GM23338 (cell line): ENCODE results near the gene GFAP. TPM values are rescaled to one million over a fixed set of nuclear protein-coding genes. Genes with fewer than 3 reads are reported as not detected.

Experiments
- ATAC-seq: fragments of 200-7000 bp; cut with Tn5 transposase; 3 replicates; pipeline ENCODE4 v1.9.1; 2020
- DNase-seq: peaks from one replicate; pipeline ENCODE4 v3.0.0-alpha.2; 2015; ENCODE audit warnings: low spot score
- H2AFZ ChIP-seq: fragments of 200-600 bp; sonication (generic); 2 replicates; pipeline ENCODE4 v1.8.0; 2016; ENCODE audit warnings: antibody characterized with exemption, mild to moderate bottlenecking, moderate library complexity
- H3F3A ChIP-seq: fragments of 200-600 bp; sonication (generic); replicated peaks from 2 replicates; pipeline ENCODE4 v1.8.0; 2017; ENCODE audit warnings: antibody characterized with exemption, mixed run types, low read depth
- H3K27ac ChIP-seq: fragments of 200-600 bp; sonication (generic); 2 replicates; pipeline ENCODE4 v1.6.1; 2016; ENCODE audit warnings: low read depth
- H3K27me3 ChIP-seq: fragments of 200-600 bp; sonication (generic); 2 replicates; pipeline ENCODE4 v1.8.0; 2016; ENCODE audit warnings: mild to moderate bottlenecking, mixed run types, moderate library complexity; ENCODE audit not compliant: insufficient read depth
- H3K36me3 ChIP-seq: fragments of 200-600 bp; sonication (generic); 2 replicates; pipeline ENCODE4 v1.8.0; 2016; ENCODE audit warnings: mild to moderate bottlenecking; ENCODE audit not compliant: insufficient read depth
- H3K4me1 ChIP-seq: fragments of 200-600 bp; sonication (generic); 2 replicates; pipeline ENCODE4 v1.8.0; 2016; ENCODE audit warnings: mild to moderate bottlenecking, moderate library complexity; ENCODE audit not compliant: insufficient read depth
- H3K4me2 ChIP-seq: fragments of 200-600 bp; sonication (generic); 2 replicates; pipeline ENCODE4 v1.7.1; 2017; ENCODE audit warnings: mixed run types
- H3K4me3 ChIP-seq: fragments of 200-600 bp; sonication (generic); 2 replicates; pipeline ENCODE4 v1.6.1; 2016; ENCODE audit warnings: mixed run types
- H3K79me2 ChIP-seq: fragments of 200-600 bp; sonication (generic); replicated peaks from 2 replicates; pipeline ENCODE4 v1.8.0; 2017; ENCODE audit warnings: mild to moderate bottlenecking; ENCODE audit not compliant: insufficient read depth
- H3K9me2 ChIP-seq: fragments of 200-600 bp; sonication (generic); 2 replicates; pipeline ENCODE4 v1.8.0; 2017; ENCODE audit not compliant: insufficient read depth
- H4K20me1 ChIP-seq: fragments of 200-600 bp; sonication (generic); replicated peaks from 2 replicates; pipeline ENCODE4 v1.8.0; 2017; ENCODE audit warnings: mild to moderate bottlenecking; ENCODE audit not compliant: insufficient read depth
- H3K27ac Mint-ChIP-seq: 2 replicates; pipeline ENCODE4 v1.8.0; 2020; ENCODE audit warnings: inconsistent platforms, mild to moderate bottlenecking, moderate library complexity, mixed read lengths
- H3K27me3 Mint-ChIP-seq: 3 replicates; pipeline ENCODE4 v1.8.0; 2022; ENCODE audit warnings: low read depth, mild to moderate bottlenecking, moderate library complexity, mixed read lengths, inconsistent platforms; ENCODE audit not compliant: insufficient read depth, poor library complexity
- H3K36me3 Mint-ChIP-seq: 3 replicates; pipeline ENCODE4 v1.8.0; 2021; ENCODE audit warnings: low read depth, mild to moderate bottlenecking, inconsistent platforms, moderate library complexity, mixed read lengths
- H3K4me1 Mint-ChIP-seq: 3 replicates; pipeline ENCODE4 v1.8.0; 2020; ENCODE audit warnings: mild to moderate bottlenecking, inconsistent platforms, mixed read lengths
- H3K4me3 Mint-ChIP-seq: 3 replicates; pipeline ENCODE4 v1.8.0; 2021; ENCODE audit warnings: moderate library complexity, mild to moderate bottlenecking, inconsistent platforms, mixed read lengths
- H3K9me3 Mint-ChIP-seq: 3 replicates; pipeline ENCODE4 v1.8.0; 2020; ENCODE audit warnings: moderate library complexity, mild to moderate bottlenecking, inconsistent platforms, mixed read lengths
- CREB1 ChIP-seq: fragments of 250-450 bp; sonication (Bioruptor Pico); IDR thresholded peaks from 2 replicates; pipeline ENCODE4 v1.5.0; 2020; ENCODE audit warnings: low read depth, mild to moderate bottlenecking, moderate library complexity
- CTCF ChIP-seq, 2 experiments: fragments of 200-600 bp in 1 of 2; sonication (generic) in 1 of 2; conservative IDR thresholded peaks; 2 replicates each; pipeline versions ENCODE4 v1.5.1 to v1.6.1; 2016 to 2017; ENCODE audit warnings: antibody characterized with exemption in 2 of 2, low read depth in 2 of 2, mild to moderate bottlenecking in 2 of 2, moderate library complexity in 1 of 2
- EZH2 ChIP-seq: fragments of 200-600 bp; sonication (generic); IDR thresholded peaks from one replicate; pipeline ENCODE4 v1.8.0; 2017; ENCODE audit warnings: antibody characterized with exemption, mild to moderate bottlenecking, low read depth; ENCODE audit not compliant: unreplicated experiment
- JUNB ChIP-seq: IDR thresholded peaks from one replicate; pipeline ENCODE4 v1.6.1; 2016; ENCODE audit warnings: antibody characterized with exemption; ENCODE audit not compliant: unreplicated experiment
- NANOG ChIP-seq: IDR thresholded peaks from 2 replicates; pipeline ENCODE4 v1.6.1; 2016; ENCODE audit warnings: antibody characterized with exemption, borderline replicate concordance
- STAT1 ChIP-seq: IDR thresholded peaks from one replicate; pipeline ENCODE4 v1.6.1; 2016; ENCODE audit warnings: antibody characterized with exemption; ENCODE audit not compliant: unreplicated experiment
- ZNF114 ChIP-seq: fragments of 250-450 bp; sonication (Bioruptor Pico); IDR thresholded peaks from 2 replicates; pipeline ENCODE4 v1.5.0; 2020; ENCODE audit warnings: mild to moderate bottlenecking, moderate library complexity
- ZNF331 ChIP-seq: fragments of 250-450 bp; sonication (Bioruptor Pico); IDR thresholded peaks from 2 replicates; pipeline ENCODE4 v1.5.0; 2020; ENCODE audit warnings: low read depth, mild to moderate bottlenecking, moderate library complexity
- ZNF462 ChIP-seq: fragments of 250-450 bp; sonication (Bioruptor Pico); IDR thresholded peaks from 2 replicates; pipeline ENCODE4 v1.5.0; 2020; ENCODE audit warnings: mild to moderate bottlenecking, moderate library complexity
- polyA plus RNA-seq: library from polyadenylated mRNA; unstranded; fragments of >200 nt; fragmentation: Nextera tagmentation; extraction: Ambion mirVana; gene quantifications from 2 replicates; pipeline ENCODE4 v1.2.1, GENCODE V29; 2016
- total RNA-seq: library from RNA; depleted of rRNA; stranded (reverse); fragments of >200 nt; shearing (Covaris generic); gene quantifications from 2 replicates; pipeline ENCODE4 v1.2.3, GENCODE V29; 2014

Gene GFAP
- total and polyA plus RNA-seq, 2 experiments from 2014 or later, result 0.15 to 5.1 TPM

DNA sequence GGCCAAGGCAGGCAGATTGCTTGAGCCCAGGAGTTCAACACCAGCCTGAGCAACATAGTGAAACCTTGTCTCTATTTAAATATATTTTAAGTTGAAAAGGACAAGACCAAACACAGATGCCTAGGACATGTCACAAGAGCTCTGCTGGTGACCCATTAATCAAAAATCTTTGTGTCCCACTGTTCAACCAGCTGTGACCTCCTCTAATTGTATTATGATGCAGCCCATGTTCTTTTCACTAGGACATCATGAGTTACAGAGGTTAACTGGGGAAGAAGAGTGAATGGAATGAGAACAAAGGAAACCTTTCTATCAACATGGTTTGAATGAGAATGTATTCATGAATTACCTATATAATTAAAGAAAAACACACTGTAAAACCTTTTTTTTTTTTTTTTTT is 23.1 kb downstream of the GFAP start (continued):
- no peak for TF ChIP-seq ZNF462 (CRISPR knock-in tag)

DNA sequence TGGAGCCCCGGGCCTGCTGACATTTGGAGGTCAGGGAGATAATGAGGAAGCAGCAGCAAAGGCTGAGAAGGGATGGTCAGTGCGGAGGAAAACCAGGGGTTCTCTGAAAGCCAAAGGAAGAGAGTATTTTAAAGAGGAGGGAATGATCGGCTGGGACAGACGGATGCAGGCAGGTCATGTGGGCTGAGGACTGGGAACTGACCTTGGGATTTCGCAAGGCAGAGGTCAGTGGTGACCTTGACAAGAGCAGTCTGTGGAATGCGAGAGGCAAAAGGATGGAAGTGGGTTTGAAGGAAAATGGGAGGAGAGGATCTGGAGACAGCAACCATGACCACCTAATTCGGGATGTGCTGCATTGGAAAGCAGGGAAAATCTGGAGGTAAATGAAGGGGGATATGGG is 26.3 kb downstream of the GFAP start:
- no peak for ATAC-seq
- peaks cover 34% of the 10 kb centered on the region; the same call in 2 of the 3 replicates for H3K36me3 Mint-ChIP-seq
- peaks cover 21% of the 10 kb centered on the region for H3K36me3 ChIP-seq
- TF ChIP-seq CREB1 (CRISPR knock-in tag) (no peak), ZNF114 (CRISPR knock-in tag) (no peak), STAT1 (no peak), NANOG (no peak), ZNF462 (CRISPR knock-in tag) (no peak), JUNB (no peak), CTCF (conservative IDR thresholded peaks at IDR 0.05; ENCODE audit: low read depth in 2 of 2) (no peak), ZNF331 (CRISPR knock-in tag) (no peak), EZH2 (no peak)

More for the DNA sequence above, 26.3 kb downstream of the GFAP start:
- Histone ChIP-seq H3K9me2 (no peaks in the 10 kb centered on the region), H2AFZ (no peak overlapping the region), H3K4me1 (no peaks in the 10 kb centered on the region), H3K4me2 (no peak overlapping the region), H3F3A (peaks cover 18% of the 10 kb centered on the region), H3K27me3 (no peaks in the 10 kb centered on the region), H4K20me1 (peaks cover 57% of the 10 kb centered on the region), H3K4me3 (no peak overlapping the region), H3K27ac (no peak overlapping the region), H3K79me2 (peaks cover 67% of the 10 kb centered on the region)
- Mint-ChIP-seq H3K27me3 (peaks cover 2% of the 10 kb centered on the region), H3K4me1 (no peaks in the 10 kb centered on the region), H3K9me3 (no peaks in the 10 kb centered on the region), H3K27ac (no peak overlapping the region), H3K4me3 (no peak overlapping the region)
- DNase-seq, result no peak
